Activated B cell treated with CpG ODN at 0.5 μM for 24 hours (primary cell): ENCODE results near the gene CLEC9A. TPM values are rescaled to one million over a fixed set of nuclear protein-coding genes. Genes with fewer than 3 reads are reported as not detected.

ENCODE experiments used
- ATAC-seq: fragments of 200-7000 bp; cut with Tn5 transposase; one replicate; pipeline ENCODE4 v1.10.0; 2021; ENCODE audit warnings: low read depth, mild to moderate bottlenecking, moderate library complexity
- CTCF ChIA-PET: fragments of 350-600 bp; sonication (Branson Sonifier 250); formaldehyde crosslinking; loops from one replicate; lab custom pipeline; 2021; ENCODE audit warnings: antibody characterized with exemption; lab: Charles Lee
- POLR2A ChIA-PET: fragments of 350-600 bp; sonication (Branson Sonifier 250); formaldehyde crosslinking; loops from one replicate; lab custom pipeline; 2021; ENCODE audit warnings: antibody characterized with exemption; lab: Charles Lee
- DNase-seq: peaks from one replicate; pipeline ENCODE4 v3.0.0; 2022
- H3K27ac Mint-ChIP-seq: one replicate; pipeline ENCODE4 v1.8.0; 2020; ENCODE audit warnings: mixed read lengths
- H3K27me3 Mint-ChIP-seq: one replicate; pipeline ENCODE4 v1.8.0; 2021; ENCODE audit warnings: mixed read lengths
- H3K36me3 Mint-ChIP-seq: one replicate; pipeline ENCODE4 v1.8.0; 2021; ENCODE audit warnings: low read depth, mixed read lengths
- H3K4me1 Mint-ChIP-seq: one replicate; pipeline ENCODE4 v1.8.0; 2021; ENCODE audit warnings: mixed read lengths
- H3K4me3 Mint-ChIP-seq: one replicate; pipeline ENCODE4 v1.8.0; 2020; ENCODE audit warnings: mild to moderate bottlenecking, mixed read lengths
- H3K9me3 Mint-ChIP-seq: one replicate; pipeline ENCODE4 v1.8.0; 2020; ENCODE audit warnings: mixed read lengths
- intact Hi-C: fragments of 100-400 bp; cut with micrococcal nuclease; formaldehyde crosslinking; loops from one replicate; pipeline ENCODE4 v1.15.1; 2024
- total RNA-seq: library from RNA; stranded (reverse); gene quantifications from 2 replicates; pipeline ENCODE4 v1.2.3, GENCODE V29; 2022
- TF ChIP-seq, protein P1 (sequence below): fragments of 200-600 bp; IDR thresholded peaks from one replicate; pipeline ENCODE4 v1.8.0; 2022; ENCODE audit warnings: antibody characterized with exemption, mild to moderate bottlenecking

CLEC9A gene
- total RNA-seq, 1 donor from 2014 or later, result not detected

DNA sequence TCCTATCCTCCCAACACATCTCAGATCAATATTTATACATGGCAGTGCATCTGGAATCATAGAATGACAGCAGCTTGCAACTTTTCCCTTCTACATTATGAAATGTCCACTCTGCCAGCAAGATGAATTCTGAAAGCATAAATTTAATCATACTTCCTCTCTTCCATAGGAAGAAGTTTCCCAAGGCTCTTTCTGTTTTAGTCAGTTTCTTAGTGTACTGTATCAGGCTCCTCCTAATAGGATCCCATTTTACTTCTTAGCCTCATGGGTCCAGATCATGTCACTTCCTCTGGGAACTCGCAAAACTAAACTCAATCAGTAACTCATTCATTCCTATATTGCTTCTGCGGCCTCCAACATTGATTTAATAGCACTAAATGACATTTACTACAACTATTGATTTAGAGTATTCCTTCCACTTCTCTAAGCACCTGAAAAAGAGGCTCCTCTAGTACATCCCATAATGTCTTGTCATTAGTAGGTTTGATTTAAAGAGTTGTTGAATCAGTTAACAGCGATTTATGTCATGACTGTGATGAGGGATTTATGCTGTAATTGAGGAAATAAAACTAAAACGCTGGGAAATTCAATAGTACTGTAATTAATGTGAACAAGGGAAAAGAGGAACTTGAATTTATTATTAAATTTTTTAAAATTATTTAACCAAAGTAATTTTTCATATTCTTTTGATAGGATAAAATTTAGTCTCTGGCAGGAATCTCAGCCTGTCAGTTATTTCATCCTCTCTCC is 64.3 kb downstream of the CLEC9A start:
- POLR2A ChIA-PET, result no interaction called here
- no peaks in the 10 kb centered on the region for H3K36me3 Mint-ChIP-seq
- TF ChIP-seq, protein P1, sequence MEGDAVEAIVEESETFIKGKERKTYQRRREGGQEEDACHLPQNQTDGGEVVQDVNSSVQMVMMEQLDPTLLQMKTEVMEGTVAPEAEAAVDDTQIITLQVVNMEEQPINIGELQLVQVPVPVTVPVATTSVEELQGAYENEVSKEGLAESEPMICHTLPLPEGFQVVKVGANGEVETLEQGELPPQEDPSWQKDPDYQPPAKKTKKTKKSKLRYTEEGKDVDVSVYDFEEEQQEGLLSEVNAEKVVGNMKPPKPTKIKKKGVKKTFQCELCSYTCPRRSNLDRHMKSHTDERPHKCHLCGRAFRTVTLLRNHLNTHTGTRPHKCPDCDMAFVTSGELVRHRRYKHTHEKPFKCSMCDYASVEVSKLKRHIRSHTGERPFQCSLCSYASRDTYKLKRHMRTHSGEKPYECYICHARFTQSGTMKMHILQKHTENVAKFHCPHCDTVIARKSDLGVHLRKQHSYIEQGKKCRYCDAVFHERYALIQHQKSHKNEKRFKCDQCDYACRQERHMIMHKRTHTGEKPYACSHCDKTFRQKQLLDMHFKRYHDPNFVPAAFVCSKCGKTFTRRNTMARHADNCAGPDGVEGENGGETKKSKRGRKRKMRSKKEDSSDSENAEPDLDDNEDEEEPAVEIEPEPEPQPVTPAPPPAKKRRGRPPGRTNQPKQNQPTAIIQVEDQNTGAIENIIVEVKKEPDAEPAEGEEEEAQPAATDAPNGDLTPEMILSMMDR, result no peak
- peaks cover 6% of the 10 kb centered on the region for H3K27me3 Mint-ChIP-seq
- H3K4me1 Mint-ChIP-seq, result no peaks in the 10 kb centered on the region
- H3K27ac Mint-ChIP-seq, result no peak overlapping the region
- intact Hi-C loops, result no loop called here
- DNase-seq (no peak), ATAC-seq (no peak)
- H3K4me3 Mint-ChIP-seq, result no peak overlapping the region
- H3K9me3 Mint-ChIP-seq, result no peaks in the 10 kb centered on the region
- CTCF ChIA-PET, result no interaction called here

GRCh38 chr12:10095971-10096370 is 65.5 kb downstream of the CLEC9A start:
- Mint-ChIP-seq H3K4me1 (no peaks in the 10 kb centered on the region), H3K27ac (no peak overlapping the region), H3K9me3 (no peaks in the 10 kb centered on the region), H3K36me3 (no peaks in the 10 kb centered on the region), H3K4me3 (no peak overlapping the region), H3K27me3 (peaks cover 9% of the 10 kb centered on the region)
- ChIA-PET CTCF (no interaction called here), POLR2A (no interaction called here)
- ATAC-seq (no peak), DNase-seq (no peak)
- TF ChIP-seq, protein P1, result no peak
- intact Hi-C loops, result no loop called here

GRCh38 chr12:10097521-10097920 is 67.0 kb downstream of the CLEC9A start:
- no peaks in the 10 kb centered on the region for H3K36me3 Mint-ChIP-seq
- H3K4me1 Mint-ChIP-seq, result no peaks in the 10 kb centered on the region
- H3K27ac Mint-ChIP-seq, result no peak overlapping the region
- ChIA-PET POLR2A (no interaction called here), CTCF (no interaction called here)
- H3K27me3 Mint-ChIP-seq, result peaks cover 19% of the 10 kb centered on the region
- H3K9me3 Mint-ChIP-seq, result no peaks in the 10 kb centered on the region
- ATAC-seq, result no peak
- H3K4me3 Mint-ChIP-seq, result no peak overlapping the region
- intact Hi-C loops, result no loop called here
- DNase-seq, result no peak
- TF ChIP-seq, protein P1, result no peak

DNA sequence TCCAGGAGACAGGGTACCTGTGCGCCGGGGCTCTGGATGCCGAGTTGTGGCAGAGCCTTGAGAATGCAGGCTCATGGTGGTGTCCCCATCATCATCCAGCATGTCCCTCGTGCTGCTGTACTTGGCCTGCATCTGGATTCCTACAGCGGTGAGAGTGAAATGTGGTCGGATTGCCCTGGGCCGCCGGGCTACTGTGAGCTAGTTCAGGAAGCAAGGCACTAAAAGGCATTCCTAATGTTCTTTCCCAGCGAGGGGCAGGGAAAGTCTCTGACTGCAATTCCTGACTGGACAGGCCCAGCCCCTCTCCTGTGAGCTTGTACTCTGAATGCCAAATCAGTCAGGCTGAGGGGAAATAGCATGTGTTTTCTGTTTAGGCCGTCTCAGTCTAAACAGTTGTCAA is 68.3 kb downstream of the CLEC9A start, which contains the start of gene CLEC1A:
CLEC1A (minus strand) TSS at position 195 of the 400 bp plus-strand sequence; CDS start at position 132, 63 bp downstream.
- Mint-ChIP-seq H3K4me1 (no peaks in the 10 kb centered on the region), H3K9me3 (peaks cover 4% of the 10 kb centered on the region), H3K36me3 (no peaks in the 10 kb centered on the region), H3K4me3 (no peak within 1 kb of the TSS), H3K27me3 (peaks cover 23% of the 10 kb centered on the region), H3K27ac (no peak within 1 kb of the TSS)
- POLR2A ChIA-PET, result no interaction called here
- DNase-seq (no peak), ATAC-seq (no peak)
- CTCF ChIA-PET, result no interaction called here
- TF ChIP-seq, protein P1, result no peak
- intact Hi-C loops, result no loop called here

GRCh38 chr12:10101042-10101579 is 70.6 kb downstream of the CLEC9A start:
- Mint-ChIP-seq H3K4me1 (no peaks in the 10 kb centered on the region), H3K4me3 (no peak overlapping the region), H3K27ac (no peak overlapping the region), H3K27me3 (peaks cover 36% of the 10 kb centered on the region), H3K36me3 (no peaks in the 10 kb centered on the region), H3K9me3 (peaks cover 6% of the 10 kb centered on the region)
- DNase-seq, result no peak
- CTCF ChIA-PET, result no interaction called here
- no peak for ATAC-seq
- intact Hi-C loops, result no loop called here
- TF ChIP-seq, protein P1, result no peak
- POLR2A ChIA-PET, result no interaction called here
